ENCODE results near the gene GPR162. TPM values are rescaled to one million over a fixed set of nuclear protein-coding genes. Genes with fewer than 3 reads are reported as not detected.

Gene GPR162
- total RNA-seq, 2 experiments from 2014 or later = not detected

DNA sequence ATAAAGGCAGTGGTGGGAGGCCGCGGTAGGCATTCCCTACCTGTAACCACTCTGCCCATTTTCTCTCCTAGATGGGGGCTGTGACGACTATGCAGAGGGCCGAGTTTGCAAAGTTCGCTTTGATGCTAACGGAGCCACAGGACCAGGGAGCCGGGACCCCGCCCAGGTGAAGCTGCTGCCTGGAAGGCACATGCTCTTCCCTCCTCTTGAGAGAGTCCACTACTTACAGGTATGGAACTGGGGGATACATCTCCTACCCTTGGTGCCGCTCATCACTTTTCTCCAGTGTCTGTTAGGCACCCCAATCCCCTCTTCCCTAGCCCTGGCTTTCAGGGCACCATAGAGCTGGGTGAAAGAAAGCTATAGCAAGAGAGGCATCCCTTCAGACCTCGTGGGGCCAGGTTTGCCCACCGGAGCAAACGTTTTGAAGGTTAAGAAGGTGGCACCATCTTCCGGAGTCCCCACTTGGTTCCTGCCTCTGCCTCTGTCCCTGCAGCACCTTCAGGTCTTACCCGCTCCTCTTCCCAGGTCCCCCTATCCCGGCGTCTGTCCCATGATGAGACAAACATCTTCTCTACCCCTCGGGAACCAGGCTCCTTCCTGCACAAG, 4.6 kb downstream of the GPR162 start:
- no peaks in the 10 kb centered on the region for H3K36me3 Mint-ChIP-seq (ENCODE audit: low read depth)
- H3K27me3 Mint-ChIP-seq = peaks cover 75% of the 10 kb centered on the region
- no peak for DNase-seq
- POLR2A ChIA-PET = interaction anchor here (1.2 to 7.2 kb wide), 3 partner anchors 12 to 73 kb away, joined by 3 to 33 read pairs (median 4); partner anchors contain the start of gene MLF2
- CTCF ChIA-PET = interaction anchor here (0.6 to 4.9 kb wide), 17 partner anchors 9 to 344 kb away, joined by 3 to 48 read pairs (median 4); partner anchors contain the start of genes CD4, CDCA3, COPS7A and MLF2
- peaks cover 22% of the 10 kb centered on the region for H3K4me1 Mint-ChIP-seq
- no peak overlapping the region for H3K27ac Mint-ChIP-seq
- no peaks in the 10 kb centered on the region for H3K9me3 Mint-ChIP-seq
- H3K4me3 Mint-ChIP-seq = no peak overlapping the region

DNA sequence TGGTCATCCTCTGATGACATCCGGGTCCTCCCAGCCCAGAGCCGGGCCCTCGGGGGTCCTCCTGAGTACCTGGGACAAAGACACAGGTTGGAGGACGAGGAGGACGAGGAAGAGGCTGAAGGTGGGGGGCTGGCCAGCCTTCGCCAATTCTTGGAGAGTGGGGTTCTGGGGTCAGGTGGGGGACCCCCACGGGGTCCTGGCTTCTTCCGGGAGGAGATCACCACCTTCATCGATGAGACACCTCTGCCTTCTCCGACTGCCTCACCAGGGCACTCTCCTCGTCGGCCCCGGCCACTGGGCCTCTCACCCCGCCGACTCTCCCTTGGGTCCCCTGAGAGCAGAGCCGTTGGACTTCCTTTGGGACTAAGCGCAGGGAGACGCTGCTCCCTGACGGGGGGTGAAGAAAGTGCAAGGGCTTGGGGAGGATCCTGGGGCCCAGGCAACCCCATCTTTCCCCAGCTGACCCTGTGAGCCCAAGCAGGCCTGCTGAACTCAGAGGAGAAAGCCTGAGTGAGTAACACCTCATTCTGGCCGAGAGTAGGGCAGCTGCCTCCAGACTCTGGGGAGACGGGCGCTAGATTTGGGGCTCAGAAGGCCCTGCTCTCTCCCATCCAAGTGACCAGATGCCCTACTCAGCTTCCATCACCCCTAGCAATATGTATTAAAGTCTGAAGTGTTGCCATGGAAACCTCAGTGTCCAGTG, 5.3 kb downstream of the GPR162 start:
- H3K4me1 Mint-ChIP-seq = peaks cover 20% of the 10 kb centered on the region
- DNase-seq = no peak
- no peaks in the 10 kb centered on the region for H3K36me3 Mint-ChIP-seq (ENCODE audit: low read depth)
- POLR2A ChIA-PET = interaction anchor here (1.4 to 7.2 kb wide), 5 partner anchors 13 to 74 kb away, joined by 3 to 33 read pairs (median 7); partner anchors contain the start of genes CDCA3, GNB3, MLF2 and USP5
- no peak overlapping the region for H3K27ac Mint-ChIP-seq
- CTCF ChIA-PET = interaction anchor here (0.6 to 4.9 kb wide), 12 partner anchors 9 to 205 kb away, joined by 3 to 48 read pairs (median 3); partner anchors contain the start of genes CD4, COPS7A, MLF2 and SPSB2
- peaks cover 80% of the 10 kb centered on the region for H3K27me3 Mint-ChIP-seq
- H3K4me3 Mint-ChIP-seq = peak overlapping the region; percentile 10
- H3K9me3 Mint-ChIP-seq = no peaks in the 10 kb centered on the region

DNA sequence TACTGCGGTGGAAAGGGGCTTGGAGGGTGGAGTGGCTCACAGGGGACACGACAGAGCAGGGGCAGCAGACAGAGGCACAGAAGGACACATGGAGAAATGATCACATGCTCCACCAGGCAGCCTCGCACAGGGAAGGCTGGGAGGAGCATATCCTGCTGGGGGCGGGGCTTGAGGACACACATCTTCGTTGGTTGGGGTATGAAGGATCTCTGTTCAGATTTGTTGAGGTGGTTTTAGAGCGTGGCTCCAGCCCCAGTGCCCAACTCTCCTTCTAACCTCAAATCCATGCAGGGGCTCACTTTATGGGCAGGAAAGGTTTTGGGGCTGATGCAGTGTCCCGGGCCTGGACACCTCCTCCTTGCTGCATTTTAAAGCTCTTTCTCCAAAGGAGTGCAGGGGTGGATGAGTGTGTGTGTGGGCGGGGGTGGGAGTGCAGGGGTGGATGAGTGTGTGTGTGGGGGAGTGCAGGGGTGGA, 5.9 kb downstream of the GPR162 start:
- H3K27ac Mint-ChIP-seq = no peak overlapping the region
- H3K9me3 Mint-ChIP-seq = no peaks in the 10 kb centered on the region
- peaks cover 18% of the 10 kb centered on the region for H3K4me1 Mint-ChIP-seq
- ChIA-PET POLR2A (interaction anchor here (1.4 to 7.2 kb wide), 4 partner anchors 12 to 74 kb away, joined by 3 to 33 read pairs (median 14); partner anchors contain the start of genes CDCA3, GNB3, MLF2 and USP5), CTCF (interaction anchor here (0.7 to 1.4 kb wide), 3 partner anchors 17 to 106 kb away, joined by 3 read pairs; no protein-coding TSS in a partner anchor)
- no peaks in the 10 kb centered on the region for H3K36me3 Mint-ChIP-seq (ENCODE audit: low read depth)
- peak overlapping the region; percentile 10 for H3K4me3 Mint-ChIP-seq
- peak; percentile 55 for DNase-seq
- peaks cover 77% of the 10 kb centered on the region for H3K27me3 Mint-ChIP-seq

DNA sequence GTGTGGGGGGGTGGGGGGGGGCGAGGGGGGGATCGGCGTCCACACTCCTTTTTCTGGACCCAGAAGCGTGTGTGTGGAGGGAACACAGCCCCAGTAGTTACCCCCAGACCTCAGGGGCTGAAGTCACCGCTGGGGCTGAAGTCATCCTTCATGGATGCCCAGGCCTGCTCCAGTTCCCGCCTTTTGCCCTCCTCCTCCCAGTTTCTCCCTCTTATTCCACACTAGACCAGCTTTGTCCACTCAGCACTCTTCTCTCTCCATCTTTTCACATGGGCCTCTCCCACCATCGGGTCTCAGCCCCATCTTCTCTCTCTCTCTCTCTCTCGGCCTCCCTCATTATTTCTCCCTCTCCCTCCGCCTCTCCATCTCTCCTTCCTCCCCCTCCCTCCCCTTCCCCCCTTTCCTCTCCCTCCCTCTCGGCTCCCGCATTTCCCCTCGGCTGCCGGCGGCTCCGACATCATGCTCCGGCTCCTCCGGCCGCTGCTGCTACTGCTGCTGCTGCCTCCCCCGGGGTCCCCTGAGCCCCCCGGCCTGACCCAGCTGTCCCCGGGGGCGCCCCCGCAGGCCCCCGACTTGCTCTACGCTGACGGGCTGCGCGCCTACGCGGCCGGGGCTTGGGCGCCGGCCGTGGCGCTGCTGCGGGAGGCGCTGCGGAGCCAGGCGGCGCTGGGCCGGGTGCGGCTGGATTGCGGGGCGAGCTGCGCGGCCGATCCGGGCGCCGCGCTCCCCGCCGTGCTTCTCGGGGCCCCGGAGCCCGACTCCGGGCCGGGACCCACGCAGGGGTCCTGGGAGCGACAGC, 6.6 kb downstream of the GPR162 start, which contains the start of gene P3H3:
TSS of gene P3H3 (plus strand) at position 426 of the 799 bp plus-strand sequence. CDS start at position 460, 34 bp downstream.
- POLR2A ChIA-PET = interaction anchor here (1.0 to 7.2 kb wide), 7 partner anchors 12 to 104 kb away, joined by 3 to 33 read pairs (median 9); partner anchors contain the start of genes CDCA3, COPS7A, GNB3 and MLF2
- H3K36me3 Mint-ChIP-seq (ENCODE audit: low read depth) = no peaks in the 10 kb centered on the region
- H3K27ac Mint-ChIP-seq = no peak within 1 kb of the TSS
- H3K27me3 Mint-ChIP-seq = peaks cover 72% of the 10 kb centered on the region
- H3K9me3 Mint-ChIP-seq = no peaks in the 10 kb centered on the region
- no peak for DNase-seq
- peaks cover 18% of the 10 kb centered on the region for H3K4me1 Mint-ChIP-seq
- peak within 1 kb of the TSS; percentile 72 for H3K4me3 Mint-ChIP-seq
- CTCF ChIA-PET = interaction anchor here (0.7 to 1.4 kb wide), 4 partner anchors 16 to 76 kb away, joined by 3 to 4 read pairs (median 3); no protein-coding TSS in a partner anchor

DNA sequence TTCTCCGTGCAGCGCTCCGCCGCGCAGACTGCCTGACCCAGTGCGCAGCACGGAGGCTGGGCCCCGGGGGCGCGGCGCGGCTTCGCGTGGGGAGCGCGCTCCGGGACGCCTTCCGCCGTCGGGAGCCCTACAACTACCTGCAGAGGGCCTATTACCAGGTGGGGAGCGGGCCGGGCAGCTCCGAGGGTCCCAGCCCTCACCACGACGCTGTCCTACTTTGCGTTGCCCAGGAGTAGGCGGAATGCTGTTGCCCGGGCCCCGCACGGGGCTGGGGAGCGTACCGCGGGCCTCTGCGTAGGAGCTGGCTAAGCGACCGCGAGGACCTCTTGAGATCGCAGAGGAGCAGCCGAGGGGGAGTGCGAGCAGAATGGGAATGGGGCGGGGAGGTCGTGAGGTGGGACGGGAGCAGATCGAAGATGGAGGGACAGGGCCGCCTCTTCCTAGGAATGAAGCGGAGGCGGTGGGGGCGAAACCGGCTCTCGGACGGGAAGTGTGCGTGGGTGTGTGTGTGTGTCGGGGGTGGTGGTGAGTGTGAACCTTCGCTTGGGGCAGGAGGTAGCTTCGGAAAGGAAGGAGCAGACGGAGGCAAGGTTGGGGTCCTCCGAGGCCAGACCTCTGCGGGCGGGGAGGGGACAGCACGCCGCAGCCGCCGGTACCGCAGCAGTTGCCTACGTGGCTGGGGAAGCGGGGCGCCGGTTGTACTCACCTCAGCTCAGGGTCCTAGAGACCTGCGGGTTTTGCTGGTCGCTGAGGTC, 7.3 kb downstream of the GPR162 start:
- POLR2A ChIA-PET = interaction anchor here (1.0 to 7.2 kb wide), 6 partner anchors 11 to 105 kb away, joined by 3 to 33 read pairs (median 10); partner anchors contain the start of genes CDCA3, COPS7A, GNB3 and MLF2
- DNase-seq = no peak
- H3K36me3 Mint-ChIP-seq (ENCODE audit: low read depth) = no peaks in the 10 kb centered on the region
- peak overlapping the region; percentile 72 for H3K4me3 Mint-ChIP-seq
- peaks cover 18% of the 10 kb centered on the region for H3K4me1 Mint-ChIP-seq
- no peak overlapping the region for H3K27ac Mint-ChIP-seq
- CTCF ChIA-PET = interaction anchor here (0.8 to 1.4 kb wide), 5 partner anchors 20 to 137 kb away, joined by 3 to 4 read pairs (median 3); partner anchors contain the start of gene SPSB2
- H3K27me3 Mint-ChIP-seq = peaks cover 70% of the 10 kb centered on the region
- H3K9me3 Mint-ChIP-seq = no peaks in the 10 kb centered on the region

DNA sequence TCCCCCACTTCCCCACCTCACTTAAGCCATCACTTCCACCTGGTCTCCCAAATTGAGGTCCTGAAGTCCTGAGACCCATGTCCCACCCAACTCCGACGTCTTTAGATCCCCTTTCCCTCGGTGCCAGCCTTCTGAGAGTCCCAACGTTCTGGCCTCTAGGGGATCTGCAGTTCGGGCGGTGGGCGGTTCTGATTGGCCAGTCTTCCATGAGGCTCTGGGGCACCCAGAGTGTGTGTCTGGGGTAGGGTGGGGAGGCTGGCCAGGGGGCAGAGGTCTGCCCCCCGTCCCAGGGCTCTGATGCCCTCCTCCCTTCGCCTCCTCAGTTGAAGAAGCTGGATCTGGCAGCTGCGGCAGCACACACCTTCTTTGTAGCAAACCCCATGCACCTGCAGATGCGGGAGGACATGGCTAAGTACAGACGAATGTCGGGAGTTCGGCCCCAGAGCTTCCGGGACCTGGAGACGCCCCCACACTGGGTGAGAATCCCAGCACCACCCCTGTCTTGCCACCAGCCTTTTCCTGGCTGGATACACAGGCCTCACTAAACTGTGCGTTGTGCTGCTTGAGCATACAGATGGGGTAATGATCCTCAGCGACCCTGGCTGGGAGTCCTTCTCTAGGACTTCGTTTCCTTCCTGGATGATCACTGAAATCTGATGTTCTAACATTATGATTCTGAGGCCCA, 8.1 kb downstream of the GPR162 start:
- POLR2A ChIA-PET = interaction anchor here (1.3 to 8.4 kb wide), 8 partner anchors 10 to 106 kb away, joined by 3 to 53 read pairs (median 10); partner anchors contain the start of genes CDCA3, COPS7A, GNB3 and MLF2
- Mint-ChIP-seq H3K27me3 (peaks cover 67% of the 10 kb centered on the region), H3K4me3 (peak overlapping the region; percentile 72), H3K9me3 (no peaks in the 10 kb centered on the region), H3K4me1 (peaks cover 20% of the 10 kb centered on the region), H3K27ac (no peak overlapping the region), H3K36me3 (ENCODE audit: low read depth) (no peaks in the 10 kb centered on the region)
- CTCF ChIA-PET = interaction anchor here (0.8 to 1.5 kb wide), 6 partner anchors 19 to 138 kb away, joined by 3 to 5 read pairs (median 4); partner anchors contain the start of genes MLF2 and SPSB2
- DNase-seq = no peak

DNA sequence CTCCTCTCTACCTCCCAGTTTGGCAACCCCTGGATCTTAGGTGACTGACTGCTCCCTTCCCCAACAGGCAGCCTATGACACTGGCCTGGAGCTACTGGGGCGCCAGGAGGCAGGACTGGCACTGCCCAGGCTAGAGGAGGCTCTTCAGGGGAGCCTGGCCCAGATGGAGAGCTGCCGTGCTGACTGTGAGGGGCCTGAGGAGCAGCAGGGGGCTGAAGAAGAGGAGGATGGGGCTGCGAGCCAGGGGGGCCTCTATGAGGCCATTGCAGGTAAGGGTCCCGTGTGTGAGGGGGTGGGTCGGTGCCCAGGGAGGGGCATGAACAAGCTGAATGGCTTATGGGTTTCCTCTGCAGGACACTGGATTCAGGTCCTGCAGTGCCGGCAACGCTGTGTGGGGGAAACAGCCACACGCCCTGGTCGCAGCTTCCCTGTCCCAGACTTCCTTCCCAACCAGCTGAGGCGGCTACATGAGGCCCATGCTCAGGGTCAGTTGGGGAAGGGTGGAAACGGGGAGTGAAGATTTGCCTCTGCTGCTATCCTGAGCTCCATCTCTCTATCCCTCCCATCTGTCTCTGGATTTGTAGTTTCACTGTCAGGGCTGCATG, 8.8 kb downstream of the GPR162 start:
- no peaks in the 10 kb centered on the region for H3K36me3 Mint-ChIP-seq (ENCODE audit: low read depth)
- DNase-seq = no peak
- ChIA-PET CTCF (interaction anchor here (1.0 to 2.0 kb wide), 5 partner anchors 18 to 78 kb away, joined by 3 to 5 read pairs (median 4); partner anchors contain the start of genes CD4, MLF2 and SPSB2), POLR2A (interaction anchor here (1.3 to 8.4 kb wide), 5 partner anchors 10 to 106 kb away, joined by 3 to 53 read pairs (median 3); partner anchors contain the start of genes CDCA3, COPS7A, GNB3 and TPI1)
- peaks cover 61% of the 10 kb centered on the region for H3K27me3 Mint-ChIP-seq
- H3K4me1 Mint-ChIP-seq = peaks cover 23% of the 10 kb centered on the region
- H3K4me3 Mint-ChIP-seq = no peak overlapping the region
- H3K27ac Mint-ChIP-seq = no peak overlapping the region
- H3K9me3 Mint-ChIP-seq = no peaks in the 10 kb centered on the region

DNA sequence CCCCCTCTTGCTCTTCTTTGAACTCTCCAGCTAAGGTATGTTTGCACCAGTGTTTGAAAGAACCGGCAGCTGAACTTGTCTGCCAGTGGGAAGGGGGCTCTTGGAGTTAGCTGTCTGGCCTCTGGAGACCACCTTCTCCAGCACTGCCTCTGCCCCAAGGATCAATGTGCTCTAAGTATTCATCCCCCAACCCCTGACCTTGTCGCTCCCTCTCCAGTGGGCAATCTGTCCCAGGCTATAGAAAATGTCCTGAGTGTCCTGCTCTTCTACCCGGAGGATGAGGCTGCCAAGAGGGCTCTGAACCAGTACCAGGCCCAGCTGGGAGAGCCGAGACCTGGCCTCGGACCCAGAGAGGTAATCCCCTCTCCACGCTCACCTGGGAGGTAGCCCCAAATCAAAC, 9.4 kb downstream of the GPR162 start:
- H3K4me1 Mint-ChIP-seq = peaks cover 25% of the 10 kb centered on the region
- H3K9me3 Mint-ChIP-seq = no peaks in the 10 kb centered on the region
- H3K4me3 Mint-ChIP-seq = no peak overlapping the region
- POLR2A ChIA-PET = interaction anchor here (1.3 to 8.4 kb wide), 5 partner anchors 9 to 41 kb away, joined by 3 to 53 read pairs (median 3); partner anchors contain the start of genes CD4, CDCA3, GNB3 and TPI1
- peaks cover 58% of the 10 kb centered on the region for H3K27me3 Mint-ChIP-seq
- no peak overlapping the region for H3K27ac Mint-ChIP-seq
- no peak for DNase-seq
- no peaks in the 10 kb centered on the region for H3K36me3 Mint-ChIP-seq (ENCODE audit: low read depth)
- CTCF ChIA-PET = interaction anchor here (1.0 to 2.0 kb wide), 3 partner anchors 18 to 78 kb away, joined by 3 to 5 read pairs (median 4); partner anchors contain the start of genes CD4 and MLF2

DNA sequence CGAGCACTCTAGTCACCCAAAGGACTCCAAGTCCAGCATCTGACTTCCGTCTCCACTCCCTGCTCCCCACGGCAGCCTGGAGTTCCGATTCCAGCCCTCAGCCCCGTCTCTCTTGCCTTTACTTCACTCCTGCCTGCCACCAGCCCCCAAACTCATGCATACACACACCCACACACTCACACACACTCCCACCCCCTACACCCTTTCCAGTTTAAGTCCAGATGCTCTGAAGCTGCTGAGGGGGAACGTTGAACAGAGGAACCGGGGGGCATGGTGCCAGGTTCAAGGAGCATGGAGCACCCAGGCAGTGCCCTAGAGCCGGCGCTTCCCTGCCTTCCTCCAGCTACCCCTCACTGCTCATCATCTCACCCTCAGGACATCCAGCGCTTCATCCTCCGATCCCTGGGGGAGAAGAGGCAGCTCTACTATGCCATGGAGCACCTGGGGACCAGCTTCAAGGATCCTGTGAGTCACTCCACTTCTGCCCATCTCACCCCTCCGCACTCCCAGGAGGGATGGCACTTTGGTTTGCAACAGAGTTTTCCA, 9.9 kb downstream of the GPR162 start:
- H3K9me3 Mint-ChIP-seq = no peaks in the 10 kb centered on the region
- DNase-seq = no peak
- H3K36me3 Mint-ChIP-seq (ENCODE audit: low read depth) = no peaks in the 10 kb centered on the region
- peaks cover 52% of the 10 kb centered on the region for H3K27me3 Mint-ChIP-seq
- H3K27ac Mint-ChIP-seq = no peak overlapping the region
- POLR2A ChIA-PET = interaction anchor here (0.7 to 8.4 kb wide), 5 partner anchors 9 to 79 kb away, joined by 3 to 53 read pairs (median 3); partner anchors contain the start of genes CD4, CDCA3, GNB3 and MLF2
- peaks cover 25% of the 10 kb centered on the region for H3K4me1 Mint-ChIP-seq
- no peak overlapping the region for H3K4me3 Mint-ChIP-seq
- CTCF ChIA-PET = interaction anchor here (0.7 to 2.0 kb wide), 3 partner anchors 11 to 78 kb away, joined by 3 to 5 read pairs (median 4); partner anchors contain the start of gene MLF2

DNA sequence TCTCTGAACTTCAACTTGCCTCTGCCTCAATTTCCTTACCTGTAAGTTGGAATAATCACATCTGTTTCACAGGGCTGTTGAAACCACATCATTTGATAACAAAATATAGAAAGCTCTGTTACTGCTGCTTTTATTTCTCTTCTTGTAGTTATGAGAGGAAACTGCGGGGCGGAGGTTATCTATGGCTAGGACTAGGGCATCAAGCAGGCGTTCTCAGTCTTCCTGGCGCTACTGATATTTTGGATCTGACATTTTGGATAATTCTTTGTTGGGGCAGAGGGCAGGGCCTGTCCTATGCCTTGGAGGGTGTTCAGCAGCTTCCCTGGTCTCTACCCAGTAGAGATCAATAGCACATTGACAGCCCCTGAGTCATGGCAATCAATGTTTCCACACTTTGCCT, 10.5 kb downstream of the GPR162 start:
- DNase-seq = no peak
- no peak overlapping the region for H3K27ac Mint-ChIP-seq
- POLR2A ChIA-PET = interaction anchor here (0.7 to 8.4 kb wide), 4 partner anchors 11 to 79 kb away, joined by 3 to 53 read pairs (median 6); partner anchors contain the start of genes CD4, CDCA3, MLF2 and USP5
- H3K27me3 Mint-ChIP-seq = peaks cover 46% of the 10 kb centered on the region
- peaks cover 25% of the 10 kb centered on the region for H3K4me1 Mint-ChIP-seq
- no peak overlapping the region for H3K4me3 Mint-ChIP-seq
- no peaks in the 10 kb centered on the region for H3K36me3 Mint-ChIP-seq (ENCODE audit: low read depth)
- no peaks in the 10 kb centered on the region for H3K9me3 Mint-ChIP-seq
- CTCF ChIA-PET = interaction anchor here (0.7 to 3.4 kb wide), 5 partner anchors 10 to 211 kb away, joined by 3 to 31 read pairs (median 4); partner anchors contain the start of gene MLF2
